GM19035 (cell line): ENCODE data around the gene CCDC88B.
A peak's percentile ranks its signal among the peaks of the same experiment; 100 is the strongest.

Experiments
- ATAC-seq: cut with Tn5 transposase; IDR thresholded peaks from one replicate; pipeline ENCODE4 v1.9.1; 2021; ENCODE audit not compliant: unreplicated experiment

The CCDC88B gene

GRCh38 chr11:64339754-64340408 lies at the start of gene CCDC88B:
CCDC88B (plus strand) TSS chr11:64340204; CDS start chr11:64340267, 63 bp downstream.
- peak; percentile 52 for ATAC-seq

- no peak for ATAC-seq
These were observed 49.4 kb upstream of the CCDC88B start for GRCh38 chr11:64290352-64291261.

GRCh38 chr11:64291262-64291751 lies 48.7 kb upstream of the CCDC88B start, which contains the start of gene KCNK4:
KCNK4 (plus strand) TSS chr11:64291302; CDS start chr11:64293019, 1,717 bp downstream.
- no peak for ATAC-seq

- no peak for ATAC-seq
These were observed 48.1 kb upstream of the CCDC88B start for GRCh38 chr11:64291752-64292459.

GRCh38 chr11:64292460-64293254 lies 47.3 kb upstream of the CCDC88B start:
- ATAC-seq, result no peak

- no peak for ATAC-seq
These were observed 45.2 kb upstream of the CCDC88B start for GRCh38 chr11:64294774-64295173.

GRCh38 chr11:64295760-64296159 lies 44.2 kb upstream of the CCDC88B start:
- ATAC-seq, result no peak

GRCh38 chr11:64296236-64296635 lies 43.8 kb upstream of the CCDC88B start:
- ATAC-seq, result no peak

GRCh38 chr11:64296830-64297698 lies 42.9 kb upstream of the CCDC88B start:
- no peak for ATAC-seq

- ATAC-seq, result no peak
These were observed 42.2 kb upstream of the CCDC88B start for GRCh38 chr11:64297699-64298358.

- no peak for ATAC-seq
These were observed 40.8 kb upstream of the CCDC88B start for GRCh38 chr11:64298966-64299846.

GRCh38 chr11:64299847-64300648 lies 40.0 kb upstream of the CCDC88B start, which contains the start of gene CATSPERZ:
CATSPERZ (plus strand) TSS chr11:64300358; CDS start chr11:64300411, 53 bp downstream.
- no peak for ATAC-seq

GRCh38 chr11:64303109-64304031 lies 36.6 kb upstream of the CCDC88B start:
- no peak for ATAC-seq

- ATAC-seq, result no peak
These were observed 36.0 kb upstream of the CCDC88B start for GRCh38 chr11:64304032-64304315.

GRCh38 chr11:64304316-64305072 lies 35.5 kb upstream of the CCDC88B start:
- peak; percentile 26 for ATAC-seq
